MM.1S (cell line): ENCODE results near the gene XPNPEP1.

Experiments
- DNase-seq: peaks from one replicate; pipeline ENCODE4 v3.0.0-alpha.2; 2015
- H2AFZ ChIP-seq: fragments of 300-600 bp; sonication (generic); 2 replicates; pipeline ENCODE4 v1.6.0; 2016; ENCODE audit warnings: antibody characterized with exemption, low read length
- H3F3A ChIP-seq: fragments of 300-600 bp; sonication (generic); 2 replicates; pipeline ENCODE4 v1.6.1; 2016; ENCODE audit warnings: mild to moderate bottlenecking, antibody characterized with exemption, low read length, moderate library complexity, mixed read lengths; ENCODE audit not compliant: insufficient read depth
- H3K27ac ChIP-seq: fragments of 300-600 bp; sonication (generic); 2 replicates; pipeline ENCODE4 v1.5.1; 2016; ENCODE audit warnings: mild to moderate bottlenecking, low read length
- H3K27me3 ChIP-seq: fragments of 300-600 bp; sonication (generic); replicated peaks from 2 replicates; pipeline ENCODE4 v1.6.0; 2016; ENCODE audit warnings: low read length; ENCODE audit not compliant: insufficient read depth
- H3K36me3 ChIP-seq: fragments of 300-600 bp; sonication (generic); replicated peaks from 2 replicates; pipeline ENCODE4 v1.6.1; 2016; ENCODE audit warnings: mild to moderate bottlenecking, low read length, mixed read lengths; ENCODE audit not compliant: insufficient read depth
- H3K4me1 ChIP-seq: fragments of 300-600 bp; sonication (generic); 2 replicates; pipeline ENCODE4 v1.6.1; 2016; ENCODE audit warnings: low read length, mixed read lengths
- H3K4me2 ChIP-seq: fragments of 300-600 bp; sonication (generic); 2 replicates; pipeline ENCODE4 v1.6.0; 2016; ENCODE audit warnings: low read depth, low read length
- H3K4me3 ChIP-seq: fragments of 300-600 bp; sonication (generic); 2 replicates; pipeline ENCODE4 v1.5.1; 2016; ENCODE audit warnings: low read length, mixed read lengths
- H3K79me2 ChIP-seq: fragments of 300-600 bp; sonication (generic); 2 replicates; pipeline ENCODE4 v1.6.1; 2016; ENCODE audit warnings: mixed run types, low read length, mixed read lengths
- H3K9ac ChIP-seq: fragments of 300-600 bp; sonication (generic); 2 replicates; pipeline ENCODE4 v1.6.1; 2016; ENCODE audit warnings: low read length, mixed read lengths
- H3K9me2 ChIP-seq: fragments of 300-600 bp; sonication (generic); replicated peaks from 2 replicates; pipeline ENCODE4 v1.6.1; 2016; ENCODE audit warnings: mild to moderate bottlenecking, low read length, mixed read lengths; ENCODE audit not compliant: insufficient read depth
- H3K9me3 ChIP-seq: fragments of 300-600 bp; sonication (generic); replicated peaks from 2 replicates; pipeline ENCODE4 v1.6.1; 2016; ENCODE audit warnings: mild to moderate bottlenecking, low read length, mixed read lengths; ENCODE audit not compliant: insufficient read depth
- H4K20me1 ChIP-seq: fragments of 300-600 bp; sonication (generic); 2 replicates; pipeline ENCODE4 v1.6.1; 2016; ENCODE audit warnings: mild to moderate bottlenecking, low read length, moderate library complexity, mixed read lengths; ENCODE audit not compliant: insufficient read depth
- EZH2 ChIP-seq: fragments of 300-600 bp; sonication (generic); optimal IDR thresholded peaks from 2 replicates; pipeline ENCODE3; 2017; ENCODE audit warnings: low read depth, mild to moderate bottlenecking, antibody characterized with exemption, low read length, mixed read lengths
- EZH2phosphoT487 ChIP-seq: fragments of 300-600 bp; sonication (generic); IDR thresholded peaks from 2 replicates; pipeline ENCODE4 v1.6.1; 2018; ENCODE audit warnings: antibody characterized with exemption, low read length
- TF ChIP-seq, protein P1 (sequence below): fragments of 300-600 bp; sonication (generic); IDR thresholded peaks from 2 replicates; pipeline ENCODE4 v1.5.1; 2016; ENCODE audit warnings: antibody characterized with exemption, low read length, mixed read lengths

The XPNPEP1 gene

DNA sequence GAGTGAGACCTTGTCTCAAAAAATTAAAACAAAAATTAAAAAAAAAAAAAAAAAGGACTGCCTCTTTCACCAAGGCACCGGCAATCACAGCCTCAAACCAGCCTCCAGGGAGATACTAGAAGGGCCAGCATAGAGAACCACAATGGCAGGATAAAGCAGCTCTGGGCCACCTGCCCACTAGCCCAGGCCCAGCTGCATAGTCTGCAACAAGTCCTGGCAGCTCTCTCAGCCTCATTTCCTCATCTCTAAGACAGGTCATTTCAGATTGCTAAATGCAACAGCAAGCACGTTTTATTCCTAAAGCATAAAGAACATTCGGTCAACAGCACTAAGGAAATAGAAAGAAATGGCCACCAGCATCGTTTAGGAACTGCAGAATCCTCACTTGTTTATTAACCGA lies 28.8 kb downstream of the XPNPEP1 start:
- H3K27me3 ChIP-seq: no peaks in the 10 kb centered on the region
- DNase-seq: no peak
- 0 out of 2 replicates have a peak, but pooled peaks cover 9% of the 10 kb centered on the region for H3F3A ChIP-seq
- no peak overlapping the region for H3K9ac ChIP-seq
- H4K20me1 ChIP-seq: no peaks in the 10 kb centered on the region
- no peak overlapping the region for H3K4me3 ChIP-seq
- TF ChIP-seq EZH2 (no peak), EZH2phosphoT487 (no peak)
- TF ChIP-seq, protein P1, sequence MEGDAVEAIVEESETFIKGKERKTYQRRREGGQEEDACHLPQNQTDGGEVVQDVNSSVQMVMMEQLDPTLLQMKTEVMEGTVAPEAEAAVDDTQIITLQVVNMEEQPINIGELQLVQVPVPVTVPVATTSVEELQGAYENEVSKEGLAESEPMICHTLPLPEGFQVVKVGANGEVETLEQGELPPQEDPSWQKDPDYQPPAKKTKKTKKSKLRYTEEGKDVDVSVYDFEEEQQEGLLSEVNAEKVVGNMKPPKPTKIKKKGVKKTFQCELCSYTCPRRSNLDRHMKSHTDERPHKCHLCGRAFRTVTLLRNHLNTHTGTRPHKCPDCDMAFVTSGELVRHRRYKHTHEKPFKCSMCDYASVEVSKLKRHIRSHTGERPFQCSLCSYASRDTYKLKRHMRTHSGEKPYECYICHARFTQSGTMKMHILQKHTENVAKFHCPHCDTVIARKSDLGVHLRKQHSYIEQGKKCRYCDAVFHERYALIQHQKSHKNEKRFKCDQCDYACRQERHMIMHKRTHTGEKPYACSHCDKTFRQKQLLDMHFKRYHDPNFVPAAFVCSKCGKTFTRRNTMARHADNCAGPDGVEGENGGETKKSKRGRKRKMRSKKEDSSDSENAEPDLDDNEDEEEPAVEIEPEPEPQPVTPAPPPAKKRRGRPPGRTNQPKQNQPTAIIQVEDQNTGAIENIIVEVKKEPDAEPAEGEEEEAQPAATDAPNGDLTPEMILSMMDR: no peak
- no peak overlapping the region for H3K4me2 ChIP-seq
- no peaks in the 10 kb centered on the region for H3K9me3 ChIP-seq
- H3K36me3 ChIP-seq: no peaks in the 10 kb centered on the region
- H3K79me2 ChIP-seq: peaks cover 41% of the 10 kb centered on the region
- no peak overlapping the region for H2AFZ ChIP-seq
- H3K27ac ChIP-seq: no peak overlapping the region
- H3K9me2 ChIP-seq: no peaks in the 10 kb centered on the region
- peaks cover 15% of the 10 kb centered on the region for H3K4me1 ChIP-seq

DNA sequence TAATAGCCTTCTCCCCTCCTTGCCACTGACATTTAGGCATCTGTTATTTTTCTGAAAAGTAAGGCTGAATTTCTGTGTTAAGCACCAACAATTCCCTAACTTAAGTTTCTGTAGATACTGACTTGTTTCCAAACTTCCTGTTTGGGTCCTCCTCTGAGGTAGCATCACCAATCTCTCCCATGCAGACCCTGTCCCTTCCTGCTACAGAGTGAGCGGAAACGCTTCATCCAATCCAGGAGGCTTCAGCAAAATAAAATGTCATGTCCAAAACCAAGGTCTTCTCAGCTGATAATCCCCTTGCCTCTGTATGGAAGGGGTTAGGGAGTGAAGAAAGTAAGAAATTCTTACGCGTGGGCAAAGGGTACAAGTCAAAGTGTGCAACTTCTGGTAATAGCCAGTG lies 29.9 kb downstream of the XPNPEP1 start:
- Histone ChIP-seq H3K4me2 (no peak overlapping the region), H3K27me3 (no peaks in the 10 kb centered on the region), H3K9ac (no peak overlapping the region), H3F3A (0 out of 2 replicates have a peak, but pooled peaks cover 9% of the 10 kb centered on the region), H4K20me1 (no peaks in the 10 kb centered on the region), H3K36me3 (no peaks in the 10 kb centered on the region), H3K4me1 (peaks cover 15% of the 10 kb centered on the region), H3K27ac (no peak overlapping the region), H3K79me2 (peaks cover 30% of the 10 kb centered on the region), H3K9me3 (no peaks in the 10 kb centered on the region), H3K9me2 (no peaks in the 10 kb centered on the region), H2AFZ (no peak overlapping the region), H3K4me3 (no peak overlapping the region)
- TF ChIP-seq EZH2phosphoT487 (no peak), EZH2 (no peak)
- TF ChIP-seq, protein P1: no peak
- DNase-seq: no peak

DNA sequence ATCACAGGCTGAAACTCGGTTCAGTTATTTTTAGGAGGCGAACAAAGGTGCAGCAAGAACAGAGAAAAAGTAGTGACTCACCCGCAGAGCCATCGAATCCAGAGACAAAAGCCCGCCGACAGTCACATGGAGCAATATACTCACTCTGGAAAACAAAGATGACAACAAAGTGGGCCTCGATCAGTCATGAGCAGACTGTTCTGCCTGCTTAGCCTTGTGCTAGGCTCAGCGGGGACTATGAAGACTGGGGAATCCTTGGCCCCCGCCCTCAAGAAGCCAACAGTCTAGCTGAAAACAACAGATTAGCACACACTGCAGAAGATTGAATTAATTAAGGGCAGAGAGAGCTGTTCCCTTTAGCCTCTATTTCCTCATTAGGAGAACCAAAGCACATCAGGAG lies 30.4 kb downstream of the XPNPEP1 start:
- Histone ChIP-seq H4K20me1 (no peaks in the 10 kb centered on the region), H2AFZ (no peak overlapping the region), H3K4me1 (peaks cover 15% of the 10 kb centered on the region), H3K9ac (no peak overlapping the region), H3K27me3 (no peaks in the 10 kb centered on the region), H3K79me2 (peaks cover 26% of the 10 kb centered on the region), H3K36me3 (no peaks in the 10 kb centered on the region), H3K9me3 (no peaks in the 10 kb centered on the region), H3K9me2 (no peaks in the 10 kb centered on the region), H3K4me3 (no peak overlapping the region), H3K4me2 (peak overlapping the region; percentile 7; the same call in 1 of the 2 replicates), H3K27ac (no peak overlapping the region), H3F3A (0 out of 2 replicates have a peak, but pooled peaks cover 9% of the 10 kb centered on the region)
- TF ChIP-seq EZH2 (no peak), EZH2phosphoT487 (no peak)
- no peak for DNase-seq

DNA sequence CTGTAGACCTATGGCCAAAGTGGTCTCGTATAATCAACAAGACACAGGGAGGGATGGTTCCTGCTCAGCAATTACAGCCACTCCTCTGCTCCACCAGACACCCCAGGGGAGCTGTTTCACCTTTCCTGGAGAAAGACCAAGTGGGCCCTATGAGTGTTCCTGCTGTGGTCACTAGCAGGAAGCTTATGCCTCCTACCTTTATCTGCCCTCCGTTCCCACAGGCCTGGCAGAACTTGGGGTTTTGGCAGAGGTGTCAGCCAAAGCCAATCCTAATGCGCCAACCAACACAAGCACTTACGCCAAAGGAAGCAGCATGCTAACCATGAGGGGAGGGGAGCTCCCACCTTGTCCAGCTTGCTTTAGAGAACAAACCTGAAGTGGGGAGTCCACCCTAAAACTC lies 31.2 kb downstream of the XPNPEP1 start:
- Histone ChIP-seq H3K4me2 (peak overlapping the region; percentile 22; the same call in 1 of the 2 replicates), H3K27me3 (no peaks in the 10 kb centered on the region), H3K9me2 (no peaks in the 10 kb centered on the region), H3K4me3 (no peak overlapping the region), H3K27ac (no peak overlapping the region), H3K79me2 (peaks cover 26% of the 10 kb centered on the region), H4K20me1 (no peaks in the 10 kb centered on the region), H3K36me3 (no peaks in the 10 kb centered on the region), H3K9ac (no peak overlapping the region), H2AFZ (no peak overlapping the region), H3F3A (0 out of 2 replicates have a peak, but pooled peaks cover 9% of the 10 kb centered on the region), H3K4me1 (peaks cover 15% of the 10 kb centered on the region), H3K9me3 (no peaks in the 10 kb centered on the region)
- no peak for DNase-seq
- TF ChIP-seq EZH2phosphoT487 (no peak), EZH2 (no peak)
- TF ChIP-seq, protein P1: no peak
